NCI-H748 (cell line): ENCODE measurements around the gene ANKRD13B.
A peak's percentile ranks its signal among the peaks of the same experiment; 100 is the strongest.

Source experiments
- DNase-seq: peaks from one replicate; lab custom pipeline; 2025; ENCODE audit not compliant: unreplicated experiment; lab: John Stamatoyannopoulos, UW

ANKRD13B gene

GRCh38 chr17:29594519-29595090, 1.7 kb downstream of the ANKRD13B start:
- DNase-seq, result no peak

GRCh38 chr17:29595107-29595942, 2.4 kb downstream of the ANKRD13B start:
- no peak for DNase-seq

DNA sequence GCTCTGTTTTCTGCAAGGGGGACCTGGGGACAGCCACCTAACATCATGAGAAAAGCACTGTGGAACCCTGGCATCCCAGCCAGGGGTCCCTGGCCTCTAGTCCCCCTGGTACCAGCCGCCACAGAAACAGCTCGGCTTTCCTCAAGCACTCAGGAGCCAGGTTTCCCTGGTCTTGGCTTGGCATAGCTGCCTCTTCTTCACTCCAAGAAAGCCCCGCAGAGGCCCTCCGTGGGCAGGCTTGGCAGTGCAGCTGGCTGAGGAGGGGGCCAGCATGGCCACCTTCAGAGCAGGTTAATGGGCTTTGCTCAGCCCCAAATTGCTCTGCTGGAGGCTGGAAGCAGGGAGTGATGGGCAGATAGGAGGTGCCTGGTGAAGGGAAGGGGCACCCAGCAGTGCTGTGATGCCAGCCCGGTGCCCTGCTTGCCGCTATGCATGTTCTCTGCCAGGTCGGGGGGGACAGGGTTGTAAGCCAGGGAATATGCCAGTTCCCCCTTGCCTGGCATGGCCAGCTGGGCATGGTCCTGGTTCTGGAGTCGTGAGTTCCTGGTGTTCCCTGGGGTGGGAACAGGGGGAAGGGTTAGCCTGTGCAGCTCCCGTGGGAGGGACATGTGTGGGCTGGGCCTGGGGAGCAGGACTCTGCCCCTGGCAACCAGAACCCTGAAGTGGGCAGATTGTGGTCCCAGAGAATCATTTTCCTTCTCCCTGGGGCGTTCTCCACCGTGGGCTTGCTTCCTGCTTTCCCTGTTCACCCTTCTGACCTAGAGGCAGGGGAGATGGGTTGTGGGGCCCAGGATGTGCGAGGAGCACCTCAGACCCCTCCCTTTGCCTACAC, 3.2 kb downstream of the ANKRD13B start:
- DNase-seq, result no peak

DNA sequence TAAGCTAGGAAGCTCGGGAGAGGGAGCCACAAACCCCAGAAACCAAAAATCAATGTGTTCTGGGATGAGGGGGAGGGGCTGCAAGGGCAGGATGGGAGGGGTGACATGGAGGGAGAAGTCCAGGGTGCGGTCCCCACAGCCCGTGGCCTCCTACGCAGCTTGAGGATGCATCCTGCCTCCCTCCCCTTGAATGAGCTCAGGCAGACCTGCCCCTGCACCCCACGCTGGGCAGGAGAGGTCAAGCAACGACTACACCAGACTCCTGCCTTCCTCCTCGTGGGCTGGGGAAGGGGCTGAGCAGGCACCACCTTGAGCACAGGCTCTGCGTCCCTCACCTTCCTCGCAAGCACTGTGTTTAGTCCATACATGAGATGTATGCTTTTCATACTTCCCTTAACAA, 3.9 kb downstream of the ANKRD13B start:
- DNase-seq, result no peak

DNA sequence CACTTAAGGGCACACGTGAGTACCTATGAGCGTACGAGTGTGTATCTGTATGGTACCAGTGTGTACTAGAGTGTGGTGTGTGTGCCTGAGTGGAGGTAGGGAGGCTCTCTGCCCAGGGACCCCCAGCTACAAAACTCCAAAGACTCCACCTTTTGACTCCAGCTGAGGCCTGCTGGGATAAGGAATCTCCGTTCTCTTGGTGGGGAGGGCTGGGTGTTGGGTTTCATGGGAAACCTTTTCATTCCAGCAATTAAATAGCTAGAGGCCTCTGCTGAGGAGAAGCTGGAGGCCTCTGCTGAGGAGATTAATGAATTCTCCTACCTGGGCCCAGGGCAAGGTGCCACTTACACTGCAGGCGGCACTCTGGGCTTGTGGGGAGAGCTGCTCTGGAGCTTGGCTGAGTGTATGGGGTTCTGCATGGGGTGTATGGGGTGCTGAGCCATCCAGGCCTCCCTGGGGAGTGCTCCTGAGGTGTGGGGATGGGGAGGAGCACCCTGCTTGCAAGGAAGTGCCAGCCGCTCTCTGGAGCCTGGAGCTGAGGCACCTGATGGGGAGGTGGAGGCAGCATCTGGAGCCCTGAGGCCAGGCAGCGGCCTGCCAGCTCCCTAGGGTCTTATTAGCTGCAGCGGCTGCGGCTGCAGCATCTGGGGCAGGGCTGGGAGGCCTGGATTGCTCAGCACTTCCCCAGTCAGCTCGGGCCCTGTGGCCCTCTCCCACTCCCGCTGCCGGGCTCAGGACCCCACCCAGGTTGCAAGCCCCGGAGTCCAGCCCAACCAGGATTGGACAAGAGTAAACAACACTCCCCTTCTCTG, 4.6 kb downstream of the ANKRD13B start:
- DNase-seq, result no peak

DNA sequence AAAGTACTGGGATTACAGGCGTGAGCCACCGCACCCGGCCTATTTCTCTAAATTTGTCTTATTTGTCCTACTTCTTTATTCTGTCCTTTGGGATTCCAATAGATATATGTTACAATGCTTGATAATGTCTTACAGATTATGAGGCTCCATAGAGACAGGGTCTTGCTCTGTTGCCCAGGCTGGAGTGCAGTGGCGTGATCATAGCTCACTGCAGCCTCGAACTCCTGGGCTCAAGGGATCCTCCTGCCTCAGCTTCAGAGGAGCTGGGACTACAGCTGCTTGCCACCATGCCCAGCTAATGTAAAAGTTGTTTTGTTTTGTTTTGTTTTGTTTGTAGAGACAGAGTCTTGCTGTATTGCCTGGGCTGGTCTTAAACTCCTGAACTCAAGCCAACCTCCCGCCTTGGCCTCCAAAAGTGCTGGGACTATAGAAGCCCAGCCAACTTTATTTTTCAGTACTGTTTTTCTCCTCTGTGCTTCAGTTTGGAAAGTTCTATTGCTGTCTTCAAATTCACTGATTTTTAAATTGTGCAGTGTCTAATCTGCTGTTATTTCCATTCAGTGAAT, 10.3 kb downstream of the ANKRD13B start:
- DNase-seq, result no peak

- DNase-seq, result no peak
Observed at GRCh38 chr17:29607557-29608195, 14.7 kb downstream of the ANKRD13B start.

DNA sequence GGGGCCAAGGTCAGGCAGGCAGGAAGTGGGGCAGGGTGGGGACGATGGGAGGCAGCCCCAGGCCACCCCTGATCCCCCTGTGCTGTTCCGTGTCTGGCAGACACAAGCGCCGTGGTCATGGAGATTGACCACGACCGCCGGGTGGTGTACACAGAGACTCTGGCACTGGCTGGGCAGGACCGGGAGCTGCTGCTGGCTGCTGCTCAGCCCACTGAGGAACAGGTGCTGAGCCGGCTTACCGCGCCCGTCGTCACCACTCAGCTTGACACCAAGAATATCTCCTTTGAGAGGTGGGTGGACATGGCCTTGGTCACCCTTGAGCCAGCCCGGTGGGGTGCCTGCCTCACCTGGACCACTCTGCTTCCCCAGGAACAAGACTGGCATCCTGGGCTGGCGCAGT, 16.1 kb downstream of the ANKRD13B start:
- DNase-seq, result no peak

GRCh38 chr17:29610395-29610794, 17.5 kb downstream of the ANKRD13B start:
- no peak for DNase-seq

DNA sequence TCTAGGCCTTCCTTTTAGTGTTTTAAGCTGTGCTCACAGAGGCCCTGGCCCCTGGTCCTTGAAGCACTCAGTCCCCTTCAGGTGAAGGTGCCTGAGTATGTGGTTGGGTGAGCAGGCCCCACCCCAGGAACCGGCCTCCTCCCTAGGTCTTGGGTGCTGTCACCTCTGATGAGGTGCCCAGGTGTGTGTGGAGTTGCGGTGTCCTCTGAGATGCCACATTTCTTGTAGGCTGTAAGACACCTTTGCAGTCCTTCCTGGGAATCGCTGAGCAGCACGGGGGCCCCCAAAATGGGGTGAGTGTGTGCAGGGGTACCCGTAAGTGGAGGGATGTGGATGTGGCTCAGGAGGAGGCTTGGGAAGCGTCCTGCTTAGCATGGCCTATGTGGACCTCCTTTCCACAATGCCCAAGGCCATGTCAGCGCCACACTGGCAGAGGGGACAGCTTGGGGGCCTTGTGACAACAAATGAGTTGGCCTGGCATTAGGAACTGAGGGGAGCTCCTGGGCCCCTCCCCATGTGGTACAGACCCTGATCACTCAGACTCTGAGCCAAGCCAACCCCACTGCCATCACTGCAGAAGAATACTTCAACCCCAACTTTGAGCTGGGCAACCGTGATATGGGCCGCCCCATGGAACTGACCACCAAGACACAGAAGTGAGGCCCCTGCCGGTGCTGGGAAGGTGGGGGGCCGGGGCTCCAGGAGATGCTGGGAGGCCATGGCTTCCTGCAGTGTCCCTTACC, 18.6 kb downstream of the ANKRD13B start:
- no peak for DNase-seq

DNA sequence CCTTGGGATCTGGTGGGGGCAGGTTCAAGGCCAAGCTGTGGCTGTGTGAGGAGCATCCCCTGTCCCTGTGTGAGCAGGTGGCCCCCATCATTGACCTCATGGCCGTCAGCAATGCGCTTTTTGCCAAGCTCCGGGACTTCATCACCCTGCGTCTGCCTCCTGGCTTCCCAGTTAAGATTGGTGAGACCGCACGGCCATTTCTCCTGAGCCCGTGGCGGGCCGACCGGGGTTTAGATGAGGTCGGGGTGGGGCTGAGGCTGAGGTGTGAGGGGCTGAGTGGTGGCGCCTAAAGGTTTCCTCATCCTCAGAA, 19.1 kb downstream of the ANKRD13B start:
- no peak for DNase-seq

DNA sequence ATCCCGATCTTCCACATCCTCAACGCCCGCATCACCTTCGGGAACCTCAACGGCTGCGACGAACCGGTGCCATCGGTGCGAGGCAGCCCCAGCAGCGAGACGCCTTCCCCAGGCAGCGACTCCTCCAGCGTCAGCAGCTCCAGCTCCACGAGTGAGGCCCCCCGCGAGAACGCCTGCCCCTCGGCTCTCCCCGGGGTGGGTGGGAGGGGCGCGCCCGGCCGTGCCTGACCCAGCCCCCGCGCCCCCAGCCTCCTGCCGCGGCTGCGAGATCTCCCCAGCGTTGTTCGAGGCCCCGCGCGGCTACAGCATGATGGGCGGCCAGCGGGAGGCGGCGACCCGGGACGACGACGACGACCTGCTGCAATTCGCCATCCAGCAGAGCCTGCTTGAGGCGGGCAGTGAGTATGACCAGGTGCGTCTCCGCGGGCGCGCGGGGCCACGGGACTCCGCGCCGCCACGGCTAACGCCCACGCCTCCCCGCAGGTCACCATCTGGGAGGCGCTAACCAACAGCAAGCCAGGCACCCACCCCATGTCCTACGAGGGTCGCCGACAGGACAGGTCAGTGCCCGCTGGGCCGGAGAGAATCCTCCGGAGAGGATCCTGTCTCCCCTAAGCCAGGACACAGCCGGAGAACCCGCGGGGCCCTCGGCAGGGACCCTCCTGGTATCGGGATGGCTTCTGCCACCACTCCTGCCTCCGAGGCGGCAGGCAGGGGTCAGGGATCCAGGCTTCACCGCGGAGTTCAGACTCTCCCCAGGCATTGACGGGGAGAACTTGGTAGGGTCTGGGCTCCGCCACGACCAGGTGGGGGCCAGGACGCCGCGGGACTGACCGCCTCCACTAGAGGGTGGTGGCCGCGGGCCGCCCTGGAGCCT, 19.7 kb downstream of the ANKRD13B start:
- no peak for DNase-seq

- DNase-seq, result no peak
Observed at GRCh38 chr17:29613352-29613837, 20.5 kb downstream of the ANKRD13B start.

GRCh38 chr17:29613856-29614255, 20.9 kb downstream of the ANKRD13B start:
- no peak for DNase-seq

DNA sequence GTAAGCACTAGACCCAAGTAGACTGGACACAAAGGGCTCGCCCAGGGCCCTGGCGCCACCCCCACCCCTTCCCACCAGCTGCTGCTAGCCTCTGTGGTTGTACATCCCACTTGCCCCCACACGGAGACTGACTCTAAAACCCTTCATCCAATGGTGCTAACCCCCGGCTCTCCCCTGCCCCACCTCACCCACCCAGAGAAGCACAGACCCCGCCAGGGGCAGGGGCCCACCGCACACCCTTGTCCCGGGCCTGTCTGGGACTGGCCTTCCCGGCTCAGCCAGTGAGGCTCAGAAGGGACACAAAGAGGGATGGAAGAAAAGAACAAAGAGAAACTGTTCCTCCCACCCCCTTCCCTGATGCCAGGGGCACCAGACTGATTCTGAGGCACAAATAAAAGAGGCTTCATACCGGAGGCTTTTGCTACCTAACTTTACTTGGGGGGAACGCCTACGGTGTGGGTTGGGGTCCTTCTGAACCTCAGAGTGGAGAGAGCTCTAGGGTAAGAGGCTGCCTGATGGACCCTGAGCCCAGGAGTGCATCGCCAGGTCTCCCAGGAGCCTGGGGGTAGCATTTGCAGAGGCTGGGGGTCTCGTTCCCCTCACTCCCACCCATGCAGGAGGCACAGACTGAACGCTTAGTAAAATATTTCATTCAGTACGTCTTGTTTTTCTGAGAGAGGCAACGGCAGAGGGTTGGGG, 21.6 kb downstream of the ANKRD13B start:
- DNase-seq, result no peak

DNA sequence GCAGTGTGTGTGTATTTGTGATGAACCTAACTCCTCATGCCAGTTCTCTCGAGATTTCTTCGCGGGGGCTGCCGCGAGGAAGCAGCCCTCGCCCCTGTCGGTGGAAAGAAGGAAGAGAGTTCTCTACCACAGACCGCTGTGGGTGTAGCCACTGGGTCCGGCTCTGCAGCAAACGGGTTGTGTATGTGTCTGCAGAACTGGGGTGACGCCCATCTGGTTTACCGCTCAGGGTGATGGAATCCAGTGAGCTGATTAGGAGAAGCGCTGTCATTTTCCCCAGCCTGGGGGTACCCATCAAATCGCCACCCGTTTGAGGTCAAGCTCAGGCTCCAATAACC, 22.1 kb downstream of the ANKRD13B start:
- DNase-seq, result peak; percentile 48

DNA sequence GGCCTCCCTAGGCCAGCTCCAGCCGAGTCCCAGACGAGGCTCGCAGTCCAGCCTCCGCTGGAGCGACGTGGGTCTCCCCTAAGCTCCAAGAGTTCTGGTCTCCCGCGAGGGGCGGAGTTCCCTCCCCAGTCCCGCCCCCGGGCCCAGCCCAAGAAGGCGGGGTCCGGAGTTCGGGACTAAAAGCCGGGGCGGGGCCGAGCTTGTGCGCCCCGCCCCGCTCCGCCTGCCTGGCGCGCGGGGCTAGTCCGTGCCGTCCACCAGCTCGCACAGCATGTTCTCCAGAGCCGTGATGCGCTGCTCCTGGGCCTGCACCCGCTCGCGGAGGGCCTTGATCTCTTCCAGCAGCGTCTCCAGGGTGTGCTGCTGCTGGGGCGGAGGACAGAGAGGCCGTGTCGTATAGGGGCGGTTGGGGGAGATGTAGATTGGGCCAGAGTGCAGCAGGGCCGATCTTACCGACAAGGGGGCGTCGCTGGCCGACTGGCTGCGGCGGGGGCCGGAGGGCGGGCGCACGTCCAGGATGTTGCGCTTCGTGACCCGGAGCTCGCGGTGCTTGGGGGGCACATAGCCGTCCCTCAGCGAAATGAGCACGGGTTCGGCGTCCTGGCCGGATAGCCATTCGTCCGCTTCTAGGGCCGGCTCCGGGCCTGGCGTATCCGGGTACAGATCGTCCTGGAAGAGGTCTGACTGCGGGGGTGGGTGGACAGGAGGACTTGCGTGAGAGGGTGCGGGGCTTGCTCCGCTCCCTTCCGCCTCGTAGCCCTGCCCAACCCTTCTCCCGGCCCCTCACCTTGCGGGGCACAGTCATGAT, 22.8 kb downstream of the ANKRD13B start:
- peak; percentile 94 for DNase-seq
